ENCODE data around the gene BCL2L13. TPM values are rescaled to one million over a fixed set of nuclear protein-coding genes. Genes with fewer than 3 reads are reported as not detected.

Gene BCL2L13
- total RNA-seq, 6 experiments from 2014 or later = 26.2 to 44.5 (median 37.3) TPM

- H3K27ac ChIP-seq = no peak overlapping the region
- ATAC-seq = no peak
Measured at GRCh38 chr22:17672417-17672991, 33.9 kb downstream of the BCL2L13 start.

GRCh38 chr22:17674152-17674551 is 35.6 kb downstream of the BCL2L13 start:
- intact Hi-C loops (cut with DNase I) = no loop called here
- Histone ChIP-seq H3K36me3 (peaks cover 0 to 8% (median 1%) of the 10 kb centered on the region in 4 donors), H3K4me3 (no peak overlapping the region), H3K9me3 (no peaks in the 10 kb centered on the region), H3K27me3 (no peaks in the 10 kb centered on the region), H3K4me1 (peaks cover 0 to 18% (median 4%) of the 10 kb centered on the region in 4 donors), H3K27ac (no peak overlapping the region)
- TF ChIP-seq POLR2A (IDR thresholded peaks at IDR 0.05) = no peak
- no peak for TF ChIP-seq CTCF (IDR thresholded peaks at IDR 0.05)
- DNase-seq (no peak), ATAC-seq (no peak)
- 94% methylated on average over 6 of the region's 7 CpGs for WGBS (ENCODE audit: insufficient coverage, low coverage, low lambda C conversion rate, missing lambda C conversion rate)

More at GRCh38 chr22:17672417-17672991, 33.9 kb downstream of the BCL2L13 start:
- Histone ChIP-seq H3K4me1 (peaks cover 0 to 18% (median 4%) of the 10 kb centered on the region in 4 donors), H3K36me3 (peaks cover 0 to 8% (median 1%) of the 10 kb centered on the region in 4 donors), H3K27me3 (no peaks in the 10 kb centered on the region), H3K4me3 (no peak overlapping the region), H3K9me3 (no peaks in the 10 kb centered on the region)
- TF ChIP-seq CTCF (IDR thresholded peaks at IDR 0.05) (no peak), POLR2A (IDR thresholded peaks at IDR 0.05) (no peak)
- WGBS (ENCODE audit: insufficient coverage, low coverage, low lambda C conversion rate, missing lambda C conversion rate) = 94% methylated on average over 2 of the region's 2 CpGs
- no peak for DNase-seq
- intact Hi-C loops (cut with DNase I) = no loop called here

GRCh38 chr22:17675584-17675983 is 37.0 kb downstream of the BCL2L13 start:
- H3K4me1 ChIP-seq = peaks cover 0 to 18% (median 4%) of the 10 kb centered on the region in 4 donors
- H3K36me3 ChIP-seq = peaks cover 0 to 6% (median 0%) of the 10 kb centered on the region in 4 donors
- 13% methylated on average over 1 of the region's 1 CpG for WGBS (ENCODE audit: insufficient coverage, low coverage, low lambda C conversion rate, missing lambda C conversion rate)
- no peak overlapping the region for H3K4me3 ChIP-seq
- H3K27me3 ChIP-seq = no peaks in the 10 kb centered on the region
- peak overlapping the region in 1 of 3 donors; percentile 1 for H3K27ac ChIP-seq
- TF ChIP-seq POLR2A (IDR thresholded peaks at IDR 0.05) (no peak), CTCF (IDR thresholded peaks at IDR 0.05) (no peak)
- peak; percentile 73 to 88 (median 83) for ATAC-seq
- intact Hi-C loops (cut with DNase I) = no loop called here
- no peaks in the 10 kb centered on the region for H3K9me3 ChIP-seq
- no peak for DNase-seq

- TF ChIP-seq POLR2A (IDR thresholded peaks at IDR 0.05) (no peak), CTCF (IDR thresholded peaks at IDR 0.05) (no peak)
- ATAC-seq (no peak), DNase-seq (no peak)
- WGBS (ENCODE audit: insufficient coverage, low coverage, low lambda C conversion rate, missing lambda C conversion rate) = 92% methylated on average over 1 of the region's 1 CpG
- Histone ChIP-seq H3K9me3 (no peaks in the 10 kb centered on the region), H3K4me1 (peaks cover 0 to 12% (median 4%) of the 10 kb centered on the region in 4 donors), H3K27me3 (no peaks in the 10 kb centered on the region), H3K27ac (no peak overlapping the region), H3K4me3 (no peak overlapping the region), H3K36me3 (peaks cover 0 to under 1% (median 0%) of the 10 kb centered on the region in 4 donors)
- intact Hi-C loops (cut with DNase I) = no loop called here
Measured at GRCh38 chr22:17678817-17679385, 40.3 kb downstream of the BCL2L13 start.

Measured in right lobe of liver (tissue), 6 donors.